GM10266 (cell line): Measurements from ENCODE around the gene YIF1B.

Source experiments
- DNase-seq: peaks from one replicate; pipeline ENCODE4 v3.0.0; 2012; ENCODE audit errors: extremely low spot score
- TF ChIP-seq, protein P1 (sequence below): IDR thresholded peaks from 2 replicates; pipeline ENCODE4 v1.5.1; 2012; ENCODE audit warnings: mild to moderate bottlenecking, low read depth; ENCODE audit not compliant: control insufficient read depth, insufficient read depth; ENCODE audit errors: missing control alignments

Gene YIF1B

DNA sequence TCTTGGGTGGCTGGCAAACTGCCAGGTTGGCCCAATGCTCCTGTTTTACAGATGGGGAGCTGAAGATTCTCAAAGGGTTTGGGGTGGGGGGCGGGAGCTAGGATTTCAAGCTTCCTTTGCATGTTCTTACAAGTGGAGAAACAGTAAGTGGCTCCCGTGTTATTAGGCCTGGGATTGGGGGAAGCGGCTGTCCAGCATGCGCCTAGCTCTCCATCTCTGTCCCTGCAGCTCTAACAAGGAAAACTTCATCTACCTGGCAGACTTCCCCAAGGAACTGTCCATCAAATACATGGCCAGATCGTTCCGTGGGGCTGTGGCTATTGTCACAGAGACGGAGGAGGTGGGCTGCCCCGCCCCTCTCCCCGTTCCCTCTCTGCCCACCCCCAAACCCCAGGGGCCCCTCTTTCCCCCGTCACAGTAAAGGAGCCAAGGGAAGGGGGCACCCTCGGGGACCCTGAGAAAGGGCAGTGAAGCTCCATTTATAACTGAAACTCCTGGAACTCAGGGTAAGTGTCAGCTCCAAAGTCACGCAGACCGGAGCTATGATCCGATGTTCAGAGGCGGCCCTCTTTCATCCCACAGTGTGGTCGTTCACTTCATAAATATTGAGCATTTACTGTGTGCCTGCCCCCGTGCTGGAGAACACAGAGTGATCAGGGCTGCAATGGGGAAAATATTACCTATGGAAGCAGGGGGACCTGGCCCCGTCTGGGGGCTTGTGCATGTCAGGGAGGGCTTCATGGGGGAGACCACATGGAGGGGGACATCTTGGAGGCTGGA, 43.7 kb upstream of the YIF1B start:
- TF ChIP-seq, protein P1, sequence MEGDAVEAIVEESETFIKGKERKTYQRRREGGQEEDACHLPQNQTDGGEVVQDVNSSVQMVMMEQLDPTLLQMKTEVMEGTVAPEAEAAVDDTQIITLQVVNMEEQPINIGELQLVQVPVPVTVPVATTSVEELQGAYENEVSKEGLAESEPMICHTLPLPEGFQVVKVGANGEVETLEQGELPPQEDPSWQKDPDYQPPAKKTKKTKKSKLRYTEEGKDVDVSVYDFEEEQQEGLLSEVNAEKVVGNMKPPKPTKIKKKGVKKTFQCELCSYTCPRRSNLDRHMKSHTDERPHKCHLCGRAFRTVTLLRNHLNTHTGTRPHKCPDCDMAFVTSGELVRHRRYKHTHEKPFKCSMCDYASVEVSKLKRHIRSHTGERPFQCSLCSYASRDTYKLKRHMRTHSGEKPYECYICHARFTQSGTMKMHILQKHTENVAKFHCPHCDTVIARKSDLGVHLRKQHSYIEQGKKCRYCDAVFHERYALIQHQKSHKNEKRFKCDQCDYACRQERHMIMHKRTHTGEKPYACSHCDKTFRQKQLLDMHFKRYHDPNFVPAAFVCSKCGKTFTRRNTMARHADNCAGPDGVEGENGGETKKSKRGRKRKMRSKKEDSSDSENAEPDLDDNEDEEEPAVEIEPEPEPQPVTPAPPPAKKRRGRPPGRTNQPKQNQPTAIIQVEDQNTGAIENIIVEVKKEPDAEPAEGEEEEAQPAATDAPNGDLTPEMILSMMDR = no peak
- DNase-seq = no peak

DNA sequence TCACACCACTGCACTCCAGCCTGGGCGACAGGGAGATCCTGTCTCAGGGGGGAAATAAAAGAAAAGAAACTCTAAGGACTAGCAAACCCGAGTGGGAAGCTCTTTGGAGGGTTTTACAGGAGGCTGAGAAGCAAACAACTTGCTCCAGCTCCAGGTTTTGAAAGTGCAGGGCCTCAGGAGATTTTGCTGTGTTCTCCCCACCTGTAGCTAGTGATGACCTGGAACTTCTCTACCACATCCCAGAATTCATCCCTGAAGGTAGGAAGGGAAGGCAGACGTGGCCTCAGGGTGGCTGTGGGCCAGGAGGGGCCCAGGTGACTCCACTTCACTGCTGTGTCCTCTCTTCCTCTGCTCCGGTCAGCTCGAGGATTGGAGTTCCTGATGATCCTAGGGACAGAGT, 42.3 kb upstream of the YIF1B start:
- DNase-seq = no peak
- TF ChIP-seq, protein P1 = no peak

DNA sequence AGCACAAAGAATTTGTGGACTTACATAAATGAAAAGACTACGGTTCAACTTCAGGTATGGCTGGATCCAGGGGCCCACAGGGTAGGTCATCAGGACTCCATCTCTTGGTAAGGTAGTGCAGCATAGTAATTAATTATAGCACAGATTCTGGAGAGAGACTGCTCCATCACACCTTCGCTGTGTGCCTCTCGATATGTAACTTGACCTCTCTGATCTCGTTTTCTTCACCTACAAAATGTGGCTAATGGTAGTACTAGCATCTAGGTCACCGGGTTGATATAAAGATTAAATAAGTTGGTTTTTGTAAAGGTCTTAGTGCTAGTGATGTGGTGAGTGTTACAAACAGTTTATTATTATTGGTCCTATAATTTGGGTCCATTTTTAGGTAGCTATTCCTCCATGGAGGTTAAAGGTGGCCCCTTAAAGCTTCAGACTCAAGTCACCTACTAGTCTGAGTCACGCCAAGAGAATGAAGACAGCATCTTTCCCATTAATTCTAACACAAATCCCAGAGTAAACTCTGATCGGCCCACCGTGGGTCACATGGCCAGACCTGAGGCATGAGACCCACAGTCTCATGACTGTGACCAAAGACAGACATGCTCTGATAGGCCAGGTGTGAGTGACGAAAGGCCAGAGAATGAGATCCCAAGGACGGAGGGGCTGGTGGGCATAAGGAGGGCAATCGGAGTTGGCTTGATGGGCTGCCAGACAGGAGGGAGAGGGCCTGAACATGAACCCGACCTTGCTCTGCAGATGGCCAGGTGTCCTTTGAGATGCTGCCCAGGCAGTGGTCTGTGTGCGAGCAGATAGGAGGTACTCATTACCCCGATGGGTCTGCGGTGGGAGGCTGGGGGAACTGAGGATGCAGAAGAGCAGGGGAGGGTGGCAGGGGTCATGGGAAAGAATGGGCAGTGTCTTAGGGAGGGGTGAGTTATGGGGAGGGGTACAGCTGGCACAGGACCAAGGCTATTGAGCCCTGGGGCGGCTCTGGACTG, 40.3 kb upstream of the YIF1B start:
- TF ChIP-seq, protein P1 = no peak
- no peak for DNase-seq

DNA sequence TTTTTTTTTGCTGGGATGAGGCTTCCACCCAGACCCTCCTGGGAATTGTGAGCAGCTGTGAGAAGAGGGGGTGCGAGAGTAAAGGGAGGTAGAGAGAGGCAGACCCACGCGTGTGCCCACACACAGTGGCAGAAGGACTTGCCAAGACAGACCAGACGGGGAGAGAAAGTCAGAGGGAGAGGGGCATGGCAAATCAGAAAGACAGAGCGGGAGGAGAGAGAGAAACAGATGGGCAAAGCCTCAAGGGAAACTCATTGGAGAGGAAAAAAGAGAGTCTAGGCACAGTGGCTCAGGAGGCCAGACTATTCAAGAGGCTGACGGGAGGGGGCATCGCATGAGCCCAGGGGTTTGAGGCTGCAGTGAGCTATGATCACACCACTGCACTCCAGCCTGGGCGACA, 36.9 kb upstream of the YIF1B start:
- TF ChIP-seq, protein P1 = no peak
- no peak for DNase-seq

DNA sequence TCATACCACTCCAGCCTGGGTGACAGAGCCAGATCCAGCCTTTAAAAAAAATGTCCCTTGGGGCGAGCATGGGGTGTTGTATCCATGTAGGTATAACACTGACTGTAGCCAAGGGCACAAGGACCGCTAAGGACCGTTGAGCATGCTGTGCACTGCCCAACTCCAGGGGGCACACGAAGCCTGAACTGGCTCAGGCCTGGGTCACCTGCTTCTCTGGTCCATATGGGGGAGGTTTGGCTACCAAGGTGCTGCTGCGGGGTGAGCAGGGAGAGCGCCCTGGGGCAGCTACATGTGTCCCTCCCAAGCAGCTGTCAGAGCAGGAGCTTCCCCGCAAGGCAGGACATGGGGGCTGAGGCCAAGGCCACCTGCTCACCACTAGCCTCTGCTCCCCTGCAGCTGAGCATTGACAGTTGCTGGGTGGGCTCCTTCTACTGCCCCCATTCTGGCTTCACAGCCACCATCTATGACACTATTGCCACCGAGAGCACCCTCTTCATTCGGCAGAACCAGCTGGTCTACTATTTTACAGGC, 36.2 kb upstream of the YIF1B start:
- DNase-seq = no peak
- TF ChIP-seq, protein P1 = no peak

DNA sequence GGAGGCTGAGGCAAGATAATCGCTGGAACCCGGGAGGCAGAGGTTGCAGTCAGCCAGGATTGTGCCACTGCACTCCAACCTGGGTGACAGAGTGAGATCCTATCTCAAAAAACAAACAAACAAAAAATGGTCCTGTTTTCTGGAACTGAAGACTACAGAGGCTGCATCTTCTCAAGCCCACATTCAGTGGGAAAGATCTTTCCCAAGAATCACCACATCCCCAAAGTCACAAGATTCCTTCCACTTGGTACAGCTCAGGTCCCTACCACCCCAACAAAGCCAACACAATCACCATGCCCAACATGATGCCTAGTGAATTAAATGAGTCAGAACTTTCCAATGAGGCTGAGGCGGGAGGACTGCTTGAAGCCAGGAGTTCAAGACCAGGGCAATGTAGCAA, 35.1 kb upstream of the YIF1B start:
- no peak for DNase-seq
- TF ChIP-seq, protein P1 = no peak
